Measurements from ENCODE around the gene FOXN1.

The FOXN1 gene

GRCh38 chr17:28573521-28573920 lies 67.4 kb downstream of the FOXN1 start:
- Histone ChIP-seq H3K4me2 (ENCODE audit: low read depth, low read length, poor library complexity, severe bottlenecking) (no peak overlapping the region), H4K20me1 (ENCODE audit: low read depth, low read length) (no peaks in the 10 kb centered on the region), H3K79me2 (ENCODE audit: insufficient read depth, low read length) (no peaks in the 10 kb centered on the region), H2AFZ (ENCODE audit: low read depth, low read length, severe bottlenecking) (no peak overlapping the region), H3K36me3 (ENCODE audit: low read length) (no peaks in the 10 kb centered on the region), H3K9ac (ENCODE audit: low read length) (no peak overlapping the region), H3K27me3 (ENCODE audit: low read length) (no peaks in the 10 kb centered on the region), H3F3A (ENCODE audit: insufficient read depth) (peaks cover 26% of the 10 kb centered on the region), H3K4me3 (ENCODE audit: insufficient read depth, low read length, poor library complexity, severe bottlenecking) (no peak overlapping the region), H3K27ac (ENCODE audit: low read depth, low read length) (no peak overlapping the region), H3K9me2 (replicated peaks; ENCODE audit: insufficient read depth, low read length) (no peaks in the 10 kb centered on the region), H3K9me3 (ENCODE audit: insufficient read depth, low read length) (no peaks in the 10 kb centered on the region)
- no peak for TF ChIP-seq EZH2phosphoT487 (conservative IDR thresholded peaks at IDR 0.05; ENCODE audit: low read length)
- no peak for TF ChIP-seq CTCF (IDR thresholded peaks at IDR 0.05; ENCODE audit: insufficient read depth, low read length, poor library complexity, severe bottlenecking)

GRCh38 chr17:28573966-28574480 lies 67.9 kb downstream of the FOXN1 start:
- Histone ChIP-seq H3K36me3 (ENCODE audit: low read length) (no peaks in the 10 kb centered on the region), H3K4me3 (ENCODE audit: insufficient read depth, low read length, poor library complexity, severe bottlenecking) (no peak overlapping the region)
- TF ChIP-seq EZH2phosphoT487 (conservative IDR thresholded peaks at IDR 0.05; ENCODE audit: low read length) (no peak), CTCF (IDR thresholded peaks at IDR 0.05; ENCODE audit: insufficient read depth, low read length, poor library complexity, severe bottlenecking) (no peak)

GRCh38 chr17:28574526-28574925 lies 68.4 kb downstream of the FOXN1 start:
- Histone ChIP-seq H3K36me3 (ENCODE audit: low read length) (no peaks in the 10 kb centered on the region), H3K27ac (ENCODE audit: low read depth, low read length) (no peak overlapping the region), H4K20me1 (ENCODE audit: low read depth, low read length) (no peaks in the 10 kb centered on the region), H3K4me3 (ENCODE audit: insufficient read depth, low read length, poor library complexity, severe bottlenecking) (no peak overlapping the region), H3K27me3 (ENCODE audit: low read length) (no peaks in the 10 kb centered on the region), H3K9me3 (ENCODE audit: insufficient read depth, low read length) (no peaks in the 10 kb centered on the region), H3K9me2 (replicated peaks; ENCODE audit: insufficient read depth, low read length) (no peaks in the 10 kb centered on the region), H2AFZ (ENCODE audit: low read depth, low read length, severe bottlenecking) (no peak overlapping the region), H3F3A (ENCODE audit: insufficient read depth) (peaks cover 26% of the 10 kb centered on the region), H3K9ac (ENCODE audit: low read length) (no peak overlapping the region), H3K79me2 (ENCODE audit: insufficient read depth, low read length) (no peaks in the 10 kb centered on the region), H3K4me2 (ENCODE audit: low read depth, low read length, poor library complexity, severe bottlenecking) (no peak overlapping the region)
- no peak for TF ChIP-seq CTCF (IDR thresholded peaks at IDR 0.05; ENCODE audit: insufficient read depth, low read length, poor library complexity, severe bottlenecking)
- TF ChIP-seq EZH2phosphoT487 (conservative IDR thresholded peaks at IDR 0.05; ENCODE audit: low read length), result no peak

More at GRCh38 chr17:28573966-28574480, 67.9 kb downstream of the FOXN1 start:
- no peaks in the 10 kb centered on the region for H3K27me3 ChIP-seq (ENCODE audit: low read length)
- H3K9me3 ChIP-seq (ENCODE audit: insufficient read depth, low read length), result no peaks in the 10 kb centered on the region
- no peaks in the 10 kb centered on the region for H3K9me2 ChIP-seq (replicated peaks; ENCODE audit: insufficient read depth, low read length)
- H4K20me1 ChIP-seq (ENCODE audit: low read depth, low read length), result no peaks in the 10 kb centered on the region
- no peaks in the 10 kb centered on the region for H3K79me2 ChIP-seq (ENCODE audit: insufficient read depth, low read length)
- no peak overlapping the region for H3K27ac ChIP-seq (ENCODE audit: low read depth, low read length)
- no peak overlapping the region for H2AFZ ChIP-seq (ENCODE audit: low read depth, low read length, severe bottlenecking)
- no peak overlapping the region for H3K9ac ChIP-seq (ENCODE audit: low read length)
- peaks cover 26% of the 10 kb centered on the region for H3F3A ChIP-seq (ENCODE audit: insufficient read depth)
- H3K4me2 ChIP-seq (ENCODE audit: low read depth, low read length, poor library complexity, severe bottlenecking), result no peak overlapping the region
